ENCODE data around the gene GMPPA.

Gene GMPPA

GRCh38 chr2:219521066-219521880, 22.6 kb downstream of the GMPPA start:
- POLR2A ChIA-PET = no interaction called here
- DNase-seq (ENCODE audit: extremely low spot score) = no peak
- TF ChIP-seq, protein P1, sequence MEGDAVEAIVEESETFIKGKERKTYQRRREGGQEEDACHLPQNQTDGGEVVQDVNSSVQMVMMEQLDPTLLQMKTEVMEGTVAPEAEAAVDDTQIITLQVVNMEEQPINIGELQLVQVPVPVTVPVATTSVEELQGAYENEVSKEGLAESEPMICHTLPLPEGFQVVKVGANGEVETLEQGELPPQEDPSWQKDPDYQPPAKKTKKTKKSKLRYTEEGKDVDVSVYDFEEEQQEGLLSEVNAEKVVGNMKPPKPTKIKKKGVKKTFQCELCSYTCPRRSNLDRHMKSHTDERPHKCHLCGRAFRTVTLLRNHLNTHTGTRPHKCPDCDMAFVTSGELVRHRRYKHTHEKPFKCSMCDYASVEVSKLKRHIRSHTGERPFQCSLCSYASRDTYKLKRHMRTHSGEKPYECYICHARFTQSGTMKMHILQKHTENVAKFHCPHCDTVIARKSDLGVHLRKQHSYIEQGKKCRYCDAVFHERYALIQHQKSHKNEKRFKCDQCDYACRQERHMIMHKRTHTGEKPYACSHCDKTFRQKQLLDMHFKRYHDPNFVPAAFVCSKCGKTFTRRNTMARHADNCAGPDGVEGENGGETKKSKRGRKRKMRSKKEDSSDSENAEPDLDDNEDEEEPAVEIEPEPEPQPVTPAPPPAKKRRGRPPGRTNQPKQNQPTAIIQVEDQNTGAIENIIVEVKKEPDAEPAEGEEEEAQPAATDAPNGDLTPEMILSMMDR (IDR thresholded peaks at IDR 0.05; ENCODE audit: control extremely low read depth, extremely low read depth, low read depth, missing control alignments) = peak; percentile 28
- CTCF ChIA-PET = interaction anchor here (0.8 to 7.2 kb wide), 7 partner anchors 8 to 118 kb away, joined by 3 to 80 read pairs (median 5); a partner anchor contains a TSS

GRCh38 chr2:219522111-219523030, 23.7 kb downstream of the GMPPA start:
- no peak for DNase-seq (ENCODE audit: extremely low spot score)
- ChIA-PET POLR2A (interaction anchor here (0.6 kb wide), 1 partner anchor 69 kb away, joined by 3 read pairs; no protein-coding TSS in a partner anchor), CTCF (interaction anchor here (0.6 to 9.9 kb wide), 5 partner anchors 8 to 120 kb away, joined by 3 to 325 read pairs (median 3); partner anchors contain the start of genes CHPF, GMPPA and TMEM198)
- TF ChIP-seq, protein P1 (IDR thresholded peaks at IDR 0.05; ENCODE audit: control extremely low read depth, extremely low read depth, low read depth, missing control alignments) = no peak

- TF ChIP-seq, protein P1 (IDR thresholded peaks at IDR 0.05; ENCODE audit: control extremely low read depth, extremely low read depth, low read depth, missing control alignments) = no peak
- ChIA-PET CTCF (interaction anchor here (1.0 to 9.9 kb wide), 5 partner anchors 19 to 121 kb away, joined by 3 to 325 read pairs (median 3); partner anchors contain the start of genes CHPF, GMPPA and TMEM198), POLR2A (interaction anchor here (0.6 kb wide), 1 partner anchor 68 kb away, joined by 3 read pairs; no protein-coding TSS in a partner anchor)
- DNase-seq (ENCODE audit: extremely low spot score) = no peak
Observed at GRCh38 chr2:219523031-219523671, 24.5 kb downstream of the GMPPA start.

DNA sequence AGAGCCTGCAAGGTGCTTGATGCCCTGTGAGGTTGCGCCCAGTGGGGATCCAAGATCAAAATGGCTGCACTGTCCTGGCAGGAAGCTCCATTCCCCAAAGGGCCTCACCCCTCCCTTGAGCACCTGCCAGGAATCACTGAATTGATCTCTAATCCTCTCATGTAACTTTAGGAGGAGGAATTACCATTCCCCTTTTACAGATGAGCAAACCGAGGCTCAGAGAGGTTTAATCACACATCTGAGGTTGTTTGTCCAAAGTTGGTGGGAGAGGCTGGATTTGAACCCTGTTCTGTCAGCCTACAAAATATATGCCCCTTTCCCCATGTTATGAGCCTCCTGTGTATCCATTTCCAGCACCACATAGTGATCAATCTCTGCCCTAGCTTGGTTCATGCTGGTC, 26.1 kb downstream of the GMPPA start:
- ChIA-PET POLR2A (no interaction called here), CTCF (interaction anchor here (0.9 to 9.9 kb wide), 7 partner anchors 17 to 137 kb away, joined by 3 to 325 read pairs (median 4); partner anchors contain the start of genes CHPF, DNPEP, GMPPA and TMEM198)
- TF ChIP-seq, protein P1 (IDR thresholded peaks at IDR 0.05; ENCODE audit: control extremely low read depth, extremely low read depth, low read depth, missing control alignments) = no peak
- no peak for DNase-seq (ENCODE audit: extremely low spot score)

GRCh38 chr2:219525533-219526232, 27.0 kb downstream of the GMPPA start:
- ChIA-PET CTCF (interaction anchor here (0.9 to 9.9 kb wide), 10 partner anchors 7 to 164 kb away, joined by 3 to 325 read pairs (median 5); partner anchors contain the start of genes CHPF, DNPEP, GMPPA and TMEM198), POLR2A (no interaction called here)
- TF ChIP-seq, protein P1 (IDR thresholded peaks at IDR 0.05; ENCODE audit: control extremely low read depth, extremely low read depth, low read depth, missing control alignments) = no peak
- DNase-seq (ENCODE audit: extremely low spot score) = no peak

Measured in GM10248 (cell line).